PFSK-1 (cell line): ENCODE measurements around the gene KREMEN1.

ENCODE experiments used
- FOXP2 ChIP-seq: optimal IDR thresholded peaks from 2 replicates; pipeline ENCODE3; 2011; ENCODE audit warnings: borderline replicate concordance, control low read depth, inconsistent platforms; ENCODE audit not compliant: insufficient read depth; ENCODE audit errors: extremely low read length, extremely low read depth
- POLR2AphosphoS5 ChIP-seq: IDR thresholded peaks from 2 replicates; pipeline ENCODE4 v1.6.1; 2012; ENCODE audit warnings: low read depth, mild to moderate bottlenecking, control low read depth, low read length, moderate library complexity
- SIN3A ChIP-seq: IDR thresholded peaks from 2 replicates; pipeline ENCODE4 v1.6.1; 2012; ENCODE audit warnings: mild to moderate bottlenecking, low read length, moderate library complexity, borderline replicate concordance; ENCODE audit not compliant: insufficient read depth
- TAF1 ChIP-seq: IDR thresholded peaks from 2 replicates; pipeline ENCODE4 v1.6.1; 2012; ENCODE audit warnings: low read length, control low read depth, borderline replicate concordance; ENCODE audit not compliant: insufficient read depth
- TF ChIP-seq, protein P1 (sequence below), 2 experiments: IDR thresholded peaks; 2 replicates each; pipeline versions ENCODE4 v1.6.1 to v1.8.0; 2011 to 2012; ENCODE audit warnings: low read depth in 2 of 2, low read length in 2 of 2, control low read depth in 1 of 2, inconsistent platforms in 1 of 2, mild to moderate bottlenecking in 1 of 2, moderate library complexity in 1 of 2; ENCODE audit not compliant: insufficient read depth in 1 of 2

DNA sequence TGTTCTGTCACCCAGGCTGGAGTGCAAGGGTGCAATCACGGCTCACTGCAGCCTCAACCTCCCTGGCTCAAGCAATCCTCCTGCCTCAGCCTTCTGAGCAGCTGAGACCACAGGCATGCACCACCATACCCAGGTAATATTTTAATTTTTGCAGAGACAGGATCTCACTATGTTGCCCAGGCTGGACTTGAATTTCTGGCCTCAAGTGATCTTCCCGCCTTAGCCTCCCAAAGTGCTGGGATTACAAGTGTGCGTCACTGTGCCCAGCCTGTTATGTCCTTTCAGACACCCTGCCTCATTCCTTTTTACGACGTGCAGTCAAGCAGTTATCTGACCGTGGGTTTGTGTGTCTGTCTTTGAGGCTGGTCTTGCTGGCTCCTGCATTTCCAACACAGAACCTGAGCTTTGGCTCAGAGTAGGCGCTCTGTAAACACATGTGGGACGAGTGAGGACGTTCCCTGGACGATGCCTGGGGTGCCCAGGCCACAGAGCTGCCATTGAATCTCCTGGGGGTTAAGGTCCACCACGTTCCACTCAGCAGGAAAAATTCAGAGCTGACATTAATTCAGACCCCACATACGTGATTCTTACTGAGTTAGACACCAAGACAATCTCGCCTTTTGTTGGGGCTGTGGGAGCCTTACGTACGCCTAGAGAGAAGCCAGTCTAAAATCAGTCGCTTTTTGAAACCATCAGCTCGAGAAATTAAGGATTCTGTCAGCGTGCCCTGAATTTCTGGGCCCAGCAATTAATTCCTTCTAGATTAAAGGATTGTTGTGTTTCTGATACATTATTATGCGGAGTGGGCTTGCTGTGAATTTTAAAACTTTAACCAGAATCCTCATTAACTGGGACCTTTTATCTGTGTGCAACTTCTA, 111.4 kb downstream of the KREMEN1 start:
- no peak for TF ChIP-seq SIN3A
- TF ChIP-seq POLR2AphosphoS5 = no peak
- TF ChIP-seq, protein P1, sequence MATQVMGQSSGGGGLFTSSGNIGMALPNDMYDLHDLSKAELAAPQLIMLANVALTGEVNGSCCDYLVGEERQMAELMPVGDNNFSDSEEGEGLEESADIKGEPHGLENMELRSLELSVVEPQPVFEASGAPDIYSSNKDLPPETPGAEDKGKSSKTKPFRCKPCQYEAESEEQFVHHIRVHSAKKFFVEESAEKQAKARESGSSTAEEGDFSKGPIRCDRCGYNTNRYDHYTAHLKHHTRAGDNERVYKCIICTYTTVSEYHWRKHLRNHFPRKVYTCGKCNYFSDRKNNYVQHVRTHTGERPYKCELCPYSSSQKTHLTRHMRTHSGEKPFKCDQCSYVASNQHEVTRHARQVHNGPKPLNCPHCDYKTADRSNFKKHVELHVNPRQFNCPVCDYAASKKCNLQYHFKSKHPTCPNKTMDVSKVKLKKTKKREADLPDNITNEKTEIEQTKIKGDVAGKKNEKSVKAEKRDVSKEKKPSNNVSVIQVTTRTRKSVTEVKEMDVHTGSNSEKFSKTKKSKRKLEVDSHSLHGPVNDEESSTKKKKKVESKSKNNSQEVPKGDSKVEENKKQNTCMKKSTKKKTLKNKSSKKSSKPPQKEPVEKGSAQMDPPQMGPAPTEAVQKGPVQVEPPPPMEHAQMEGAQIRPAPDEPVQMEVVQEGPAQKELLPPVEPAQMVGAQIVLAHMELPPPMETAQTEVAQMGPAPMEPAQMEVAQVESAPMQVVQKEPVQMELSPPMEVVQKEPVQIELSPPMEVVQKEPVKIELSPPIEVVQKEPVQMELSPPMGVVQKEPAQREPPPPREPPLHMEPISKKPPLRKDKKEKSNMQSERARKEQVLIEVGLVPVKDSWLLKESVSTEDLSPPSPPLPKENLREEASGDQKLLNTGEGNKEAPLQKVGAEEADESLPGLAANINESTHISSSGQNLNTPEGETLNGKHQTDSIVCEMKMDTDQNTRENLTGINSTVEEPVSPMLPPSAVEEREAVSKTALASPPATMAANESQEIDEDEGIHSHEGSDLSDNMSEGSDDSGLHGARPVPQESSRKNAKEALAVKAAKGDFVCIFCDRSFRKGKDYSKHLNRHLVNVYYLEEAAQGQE (IDR thresholded peaks at IDR 0.05; ENCODE audit: insufficient read depth in 1 of 2, low read depth in 2 of 2, low read length in 2 of 2) = no peak
- TF ChIP-seq TAF1 = no peak
- TF ChIP-seq FOXP2 = no peak
